ENCODE results near the gene PLEKHN1.
A peak's percentile ranks its signal among the peaks of the same experiment; 100 is the strongest.
"Not testable (repeated sequence)": the region's sequence is repeated elsewhere in the genome, so short reads cannot be mapped to it uniquely, and the experiment has no call there.

Gene PLEKHN1

GRCh38 chr1:942864-943533 is 23.3 kb upstream of the PLEKHN1 start:
- no peak for DNase-seq

- DNase-seq: no peak
Observed at GRCh38 chr1:943545-944340, 22.5 kb upstream of the PLEKHN1 start.

- DNase-seq: peak; percentile 97 to 98
Observed at GRCh38 chr1:944341-945325, 21.6 kb upstream of the PLEKHN1 start.

- DNase-seq: no peak
Observed at GRCh38 chr1:945688-946556, 20.4 kb upstream of the PLEKHN1 start.

- DNase-seq: not testable (repeated sequence)
Observed at GRCh38 chr1:946811-947210, 19.5 kb upstream of the PLEKHN1 start.

- no peak for DNase-seq
Observed at GRCh38 chr1:947958-948357, 18.3 kb upstream of the PLEKHN1 start.

GRCh38 chr1:950268-950667 is 16.0 kb upstream of the PLEKHN1 start:
- DNase-seq: no peak

- no peak for DNase-seq
Observed at GRCh38 chr1:950881-951280, 15.4 kb upstream of the PLEKHN1 start.

- no peak for DNase-seq
Observed at GRCh38 chr1:951364-951763, 14.9 kb upstream of the PLEKHN1 start.

GRCh38 chr1:952201-952600 is 14.1 kb upstream of the PLEKHN1 start:
- DNase-seq: no peak

- no peak for DNase-seq
Observed at GRCh38 chr1:952603-953002, 13.7 kb upstream of the PLEKHN1 start.

GRCh38 chr1:953524-954320 is 12.6 kb upstream of the PLEKHN1 start:
- DNase-seq: no peak

- no peak for DNase-seq
Observed at GRCh38 chr1:954927-955326, 11.4 kb upstream of the PLEKHN1 start.

- DNase-seq: no peak
Observed at GRCh38 chr1:955474-955873, 10.8 kb upstream of the PLEKHN1 start.

- no peak for DNase-seq
Observed at GRCh38 chr1:956636-957035, 9.6 kb upstream of the PLEKHN1 start.

- DNase-seq: peak; percentile 85 to 93
Observed at GRCh38 chr1:958823-959730, 7.2 kb upstream of the PLEKHN1 start, which contains the start of gene NOC2L. Gene NOC2L (minus strand): TSS chr1:959256. CDS start chr1:959240, 16 bp downstream.

- DNase-seq: no peak
Observed at GRCh38 chr1:959731-960362, 6.4 kb upstream of the PLEKHN1 start.

- DNase-seq: peak in 1 of 2 experiments; percentile 76
Observed at GRCh38 chr1:960363-961131, 5.7 kb upstream of the PLEKHN1 start, which contains the start of gene KLHL17. Gene KLHL17 (plus strand): TSS chr1:960584. CDS start chr1:960694, 110 bp downstream.

Data from NCI-H446 (cell line).